ENCODE results near the gene MID1.

- no peak for TF ChIP-seq CTCF (conservative IDR thresholded peaks at IDR 0.05)
- TF ChIP-seq EZH2 (IDR thresholded peaks at IDR 0.05; ENCODE audit: low read depth) = no peak
Observed at GRCh38 chrX:10457092-10457491, 163.3 kb downstream of the MID1 start.

Measured in PC-9 (cell line).